ENCODE results near the gene RWDD2A.

RWDD2A gene

GRCh38 chr6:83155794-83156193, 37.4 kb upstream of the RWDD2A start:
- Histone ChIP-seq H3K27ac (no peak overlapping the region), H3K4me1 (ENCODE audit: low read depth, poor library complexity, severe bottlenecking) (peaks cover 8% of the 10 kb centered on the region), H3K4me2 (no peak overlapping the region), H4K20me1 (ENCODE audit: insufficient read depth) (no peaks in the 10 kb centered on the region), H3K27me3 (ENCODE audit: insufficient read depth, low read depth) (no peaks in the 10 kb centered on the region), H2AFZ (ENCODE audit: low read depth) (no peak overlapping the region), H3K79me2 (ENCODE audit: insufficient read depth, low read depth) (no peaks in the 10 kb centered on the region), H3K9ac (no peak overlapping the region), H3K36me3 (ENCODE audit: insufficient read depth) (no peaks in the 10 kb centered on the region), H3K4me3 (IDR thresholded peaks at IDR 0.05; ENCODE audit: insufficient read depth, low read depth, low read length) (no peak overlapping the region)
- no peak for TF ChIP-seq CTCF (conservative IDR thresholded peaks at IDR 0.05; ENCODE audit: low read depth, low read length)

GRCh38 chr6:83160167-83160566, 33.0 kb upstream of the RWDD2A start:
- Histone ChIP-seq H3K79me2 (ENCODE audit: insufficient read depth, low read depth) (no peaks in the 10 kb centered on the region), H2AFZ (ENCODE audit: low read depth) (no peak overlapping the region), H3K36me3 (ENCODE audit: insufficient read depth) (no peaks in the 10 kb centered on the region), H3K4me2 (no peak overlapping the region), H3K9ac (no peak overlapping the region), H3K27ac (no peak overlapping the region), H3K27me3 (ENCODE audit: insufficient read depth, low read depth) (no peaks in the 10 kb centered on the region), H3K4me3 (IDR thresholded peaks at IDR 0.05; ENCODE audit: insufficient read depth, low read depth, low read length) (no peak overlapping the region), H3K4me1 (ENCODE audit: low read depth, poor library complexity, severe bottlenecking) (no peaks in the 10 kb centered on the region), H4K20me1 (ENCODE audit: insufficient read depth) (no peaks in the 10 kb centered on the region)
- no peak for TF ChIP-seq CTCF (conservative IDR thresholded peaks at IDR 0.05; ENCODE audit: low read depth, low read length)

- Histone ChIP-seq H2AFZ (ENCODE audit: low read depth) (no peak overlapping the region), H3K27ac (no peak overlapping the region), H3K4me3 (IDR thresholded peaks at IDR 0.05; ENCODE audit: insufficient read depth, low read depth, low read length) (no peak overlapping the region), H3K4me1 (ENCODE audit: low read depth, poor library complexity, severe bottlenecking) (peaks cover 5% of the 10 kb centered on the region), H3K79me2 (ENCODE audit: insufficient read depth, low read depth) (no peaks in the 10 kb centered on the region), H3K9ac (no peak overlapping the region), H3K4me2 (no peak overlapping the region), H3K27me3 (ENCODE audit: insufficient read depth, low read depth) (no peaks in the 10 kb centered on the region), H3K36me3 (ENCODE audit: insufficient read depth) (no peaks in the 10 kb centered on the region), H4K20me1 (ENCODE audit: insufficient read depth) (no peaks in the 10 kb centered on the region)
- TF ChIP-seq CTCF (conservative IDR thresholded peaks at IDR 0.05; ENCODE audit: low read depth, low read length) = no peak
These were observed 25.4 kb upstream of the RWDD2A start for GRCh38 chr6:83167726-83168278.

GRCh38 chr6:83168556-83168955, 24.6 kb upstream of the RWDD2A start:
- peaks cover 5% of the 10 kb centered on the region for H3K4me1 ChIP-seq (ENCODE audit: low read depth, poor library complexity, severe bottlenecking)
- no peaks in the 10 kb centered on the region for H3K79me2 ChIP-seq (ENCODE audit: insufficient read depth, low read depth)
- H3K4me3 ChIP-seq (IDR thresholded peaks at IDR 0.05; ENCODE audit: insufficient read depth, low read depth, low read length) = no peak overlapping the region
- H3K27me3 ChIP-seq (ENCODE audit: insufficient read depth, low read depth) = no peaks in the 10 kb centered on the region
- TF ChIP-seq CTCF (conservative IDR thresholded peaks at IDR 0.05; ENCODE audit: low read depth, low read length) = no peak
- H3K27ac ChIP-seq = no peak overlapping the region
- H4K20me1 ChIP-seq (ENCODE audit: insufficient read depth) = no peaks in the 10 kb centered on the region
- no peak overlapping the region for H2AFZ ChIP-seq (ENCODE audit: low read depth)
- H3K9ac ChIP-seq = no peak overlapping the region
- H3K36me3 ChIP-seq (ENCODE audit: insufficient read depth) = no peaks in the 10 kb centered on the region
- H3K4me2 ChIP-seq = no peak overlapping the region

Data from KMS-11 (cell line).